ENCODE results near the gene PAH. TPM values are rescaled to one million over a fixed set of nuclear protein-coding genes. Genes with fewer than 3 reads are reported as not detected.
A peak's percentile ranks its signal among the peaks of the same experiment; 100 is the strongest.

Gene PAH
- total and polyA plus RNA-seq, 10 of the 15 experiments (the other 5 are each of a cell fraction or from before 2014, with no cell fraction given): 0.20 to 4.8 (median 0.55) TPM; not detected in 1

GRCh38 chr12:102879144-102879763 lies 37.8 kb downstream of the PAH start (continued):
- TF ChIP-seq, protein P1, sequence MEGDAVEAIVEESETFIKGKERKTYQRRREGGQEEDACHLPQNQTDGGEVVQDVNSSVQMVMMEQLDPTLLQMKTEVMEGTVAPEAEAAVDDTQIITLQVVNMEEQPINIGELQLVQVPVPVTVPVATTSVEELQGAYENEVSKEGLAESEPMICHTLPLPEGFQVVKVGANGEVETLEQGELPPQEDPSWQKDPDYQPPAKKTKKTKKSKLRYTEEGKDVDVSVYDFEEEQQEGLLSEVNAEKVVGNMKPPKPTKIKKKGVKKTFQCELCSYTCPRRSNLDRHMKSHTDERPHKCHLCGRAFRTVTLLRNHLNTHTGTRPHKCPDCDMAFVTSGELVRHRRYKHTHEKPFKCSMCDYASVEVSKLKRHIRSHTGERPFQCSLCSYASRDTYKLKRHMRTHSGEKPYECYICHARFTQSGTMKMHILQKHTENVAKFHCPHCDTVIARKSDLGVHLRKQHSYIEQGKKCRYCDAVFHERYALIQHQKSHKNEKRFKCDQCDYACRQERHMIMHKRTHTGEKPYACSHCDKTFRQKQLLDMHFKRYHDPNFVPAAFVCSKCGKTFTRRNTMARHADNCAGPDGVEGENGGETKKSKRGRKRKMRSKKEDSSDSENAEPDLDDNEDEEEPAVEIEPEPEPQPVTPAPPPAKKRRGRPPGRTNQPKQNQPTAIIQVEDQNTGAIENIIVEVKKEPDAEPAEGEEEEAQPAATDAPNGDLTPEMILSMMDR (IDR thresholded peaks at IDR 0.05 in 2 of 3, conservative IDR thresholded peaks at IDR 0.05 in 1 of 3; ENCODE audit: control insufficient read depth in 2 of 3, extremely low read depth in 1 of 3, insufficient read depth in 1 of 3, low read depth in 3 of 3, low read length in 3 of 3): peak; percentile 47 to 79 (median 73); a peak in 5 of 6 replicates
- TF ChIP-seq RAD21 (IDR thresholded peaks at IDR 0.05; ENCODE audit: insufficient read depth, low read depth, low read length) (peak; percentile 71), GATAD2B (conservative IDR thresholded peaks at IDR 0.05; ENCODE audit: low read depth) (0 out of 2 replicates have a peak, but pooled peaks have one; percentile 34)

GRCh38 chr12:102876883-102877282 lies 40.2 kb downstream of the PAH start:
- Histone ChIP-seq H3K4me3 (no peak overlapping the region), H2AFZ (ENCODE audit: control insufficient read depth, low read depth, low read length) (no peak overlapping the region), H3K4me2 (ENCODE audit: control insufficient read depth, insufficient read depth) (no peak overlapping the region), H3K9ac (ENCODE audit: control insufficient read depth, insufficient read depth, low read length) (no peak overlapping the region), H3K9me3 (replicated peaks; ENCODE audit: control insufficient read depth, insufficient read depth, low read length) (no peaks in the 10 kb centered on the region), H3K4me1 (ENCODE audit: control insufficient read depth, insufficient read depth, low read length) (no peaks in the 10 kb centered on the region; the same call in 1 of the 2 replicates), H3K27ac (ENCODE audit: control insufficient read depth, insufficient read depth) (no peak overlapping the region), H3K79me2 (ENCODE audit: control insufficient read depth, insufficient read depth, low read length) (no peaks in the 10 kb centered on the region), H4K20me1 (ENCODE audit: control insufficient read depth, insufficient read depth) (no peaks in the 10 kb centered on the region), H3K27me3 (replicated peaks in 1 of 2; ENCODE audit: control insufficient read depth in 2 of 2, insufficient read depth in 2 of 2, low read length in 1 of 2) (no peaks in the 10 kb centered on the region), H3K36me3 (ENCODE audit: control insufficient read depth in 2 of 2, insufficient read depth in 2 of 2, low read length in 1 of 2) (no peaks in the 10 kb centered on the region)
- CTCF ChIA-PET: interaction anchor here (1.4 kb wide), 1 partner anchor 12 kb away, joined by 3 read pairs; no protein-coding TSS in a partner anchor
- RAD21 ChIA-PET (ENCODE audit: unreplicated experiment): no interaction called here
- in situ Hi-C loops (cut with MboI): no loop called here
- ATAC-seq: peak; percentile 32; the same call in 2 of the 3 replicates
- intact Hi-C loops (cut with micrococcal nuclease; ENCODE audit: unreplicated experiment): no loop called here
- SMC1A ChIA-PET (ENCODE audit: uncharacterized antibody, unreplicated experiment): interaction anchor here (1.5 kb wide), 1 partner anchor 672 kb away, joined by 5 read pairs; no protein-coding TSS in a partner anchor
- no TSS peak for BruUV-seq (replicated peaks)
- 38% methylated on average over 6 of the region's 6 CpGs for WGBS (ENCODE audit: insufficient coverage, insufficient replicate concordance, low lambda C conversion rate, missing lambda C conversion rate)
- DNase-seq (ENCODE audit: low read depth, low spot score): no peak
- no peak for FAIRE-seq
- TF ChIP-seq PBX3 (IDR thresholded peaks at IDR 0.05; ENCODE audit: insufficient replicate concordance, low read depth, low read length) (no peak), BCL11A (IDR thresholded peaks at IDR 0.05; ENCODE audit: low read depth, low read length) (no peak), E2F8 (IDR thresholded peaks at IDR 0.05; ENCODE audit: low read depth, partially characterized antibody) (no peak), RELB (IDR thresholded peaks at IDR 0.05; ENCODE audit: low read depth) (no peak), IKZF2 (IDR thresholded peaks at IDR 0.05) (no peak)
- TF ChIP-seq, protein P1 (IDR thresholded peaks at IDR 0.05 in 2 of 3, conservative IDR thresholded peaks at IDR 0.05 in 1 of 3; ENCODE audit: control insufficient read depth in 2 of 3, extremely low read depth in 1 of 3, insufficient read depth in 1 of 3, low read depth in 3 of 3, low read length in 3 of 3): peak; percentile 12 to 16 (median 12); a peak in 2 of 6 replicates
- POLR2A ChIA-PET: no interaction called here

Measured in GM12878 (cell line).